ENCODE results near the gene POU2F1. TPM values are rescaled to one million over a fixed set of nuclear protein-coding genes. Genes with fewer than 3 reads are reported as not detected.
"Not testable (repeated sequence)": the region's sequence is repeated elsewhere in the genome, so short reads cannot be mapped to it uniquely, and the experiment has no call there.

The POU2F1 gene
- total RNA-seq, 4 donors from 2014 or later = 11.5 to 23.1 (median 17.0) TPM

- TF ChIP-seq POLR2A (IDR thresholded peaks at IDR 0.05) = no peak
- TF ChIP-seq, protein P1, sequence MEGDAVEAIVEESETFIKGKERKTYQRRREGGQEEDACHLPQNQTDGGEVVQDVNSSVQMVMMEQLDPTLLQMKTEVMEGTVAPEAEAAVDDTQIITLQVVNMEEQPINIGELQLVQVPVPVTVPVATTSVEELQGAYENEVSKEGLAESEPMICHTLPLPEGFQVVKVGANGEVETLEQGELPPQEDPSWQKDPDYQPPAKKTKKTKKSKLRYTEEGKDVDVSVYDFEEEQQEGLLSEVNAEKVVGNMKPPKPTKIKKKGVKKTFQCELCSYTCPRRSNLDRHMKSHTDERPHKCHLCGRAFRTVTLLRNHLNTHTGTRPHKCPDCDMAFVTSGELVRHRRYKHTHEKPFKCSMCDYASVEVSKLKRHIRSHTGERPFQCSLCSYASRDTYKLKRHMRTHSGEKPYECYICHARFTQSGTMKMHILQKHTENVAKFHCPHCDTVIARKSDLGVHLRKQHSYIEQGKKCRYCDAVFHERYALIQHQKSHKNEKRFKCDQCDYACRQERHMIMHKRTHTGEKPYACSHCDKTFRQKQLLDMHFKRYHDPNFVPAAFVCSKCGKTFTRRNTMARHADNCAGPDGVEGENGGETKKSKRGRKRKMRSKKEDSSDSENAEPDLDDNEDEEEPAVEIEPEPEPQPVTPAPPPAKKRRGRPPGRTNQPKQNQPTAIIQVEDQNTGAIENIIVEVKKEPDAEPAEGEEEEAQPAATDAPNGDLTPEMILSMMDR (IDR thresholded peaks at IDR 0.05) = no peak
- no peak overlapping the region for H3K4me3 ChIP-seq
- no peak for DNase-seq
- no peaks in the 10 kb centered on the region for H3K36me3 ChIP-seq
- no peaks in the 10 kb centered on the region for H3K4me1 ChIP-seq
- no peak overlapping the region for H3K27ac ChIP-seq
- no peaks in the 10 kb centered on the region for H3K27me3 ChIP-seq
- no peaks in the 10 kb centered on the region for H3K9me3 ChIP-seq
Measured at GRCh38 chr1:167198518-167199133, 22.1 kb upstream of the POU2F1 start.

- H3K36me3 ChIP-seq = no peaks in the 10 kb centered on the region
- DNase-seq = no peak
- no peaks in the 10 kb centered on the region for H3K4me1 ChIP-seq
- no peak overlapping the region for H3K27ac ChIP-seq
- no peak overlapping the region for H3K4me3 ChIP-seq
- H3K9me3 ChIP-seq = no peaks in the 10 kb centered on the region
- H3K27me3 ChIP-seq = no peaks in the 10 kb centered on the region
- no peak for TF ChIP-seq POLR2A (IDR thresholded peaks at IDR 0.05)
- TF ChIP-seq, protein P1 (IDR thresholded peaks at IDR 0.05) = no peak
Measured at GRCh38 chr1:167199656-167200055, 21.0 kb upstream of the POU2F1 start.

DNA sequence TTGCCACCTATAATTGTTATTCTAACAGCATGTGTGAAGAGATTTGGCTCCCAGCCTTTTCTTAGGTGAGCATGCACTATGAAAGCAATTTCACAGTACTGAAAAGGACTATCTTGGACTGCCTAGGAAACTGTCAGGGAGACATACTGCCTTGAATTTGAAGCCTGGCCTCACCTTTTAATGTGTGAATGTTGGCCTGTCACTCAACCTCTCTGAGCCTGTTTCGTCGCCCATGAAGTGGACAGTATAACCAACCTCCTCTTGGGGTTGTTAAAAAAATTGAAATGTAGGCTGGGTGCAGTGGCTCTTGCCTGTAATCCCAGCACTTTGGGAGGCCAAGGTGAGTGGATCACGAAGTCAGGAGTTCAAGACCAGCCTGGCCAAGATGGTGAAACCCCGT lies 20.4 kb upstream of the POU2F1 start:
- no peak for DNase-seq
- no peak for TF ChIP-seq POLR2A (IDR thresholded peaks at IDR 0.05)
- TF ChIP-seq, protein P1 (IDR thresholded peaks at IDR 0.05) = no peak
- H3K27ac ChIP-seq = no peak overlapping the region
- H3K4me3 ChIP-seq = no peak overlapping the region
- H3K4me1 ChIP-seq = no peaks in the 10 kb centered on the region
- H3K27me3 ChIP-seq = no peaks in the 10 kb centered on the region
- no peaks in the 10 kb centered on the region for H3K36me3 ChIP-seq
- H3K9me3 ChIP-seq = no peaks in the 10 kb centered on the region

- DNase-seq = no peak
- no peaks in the 10 kb centered on the region for H3K4me1 ChIP-seq
- no peaks in the 10 kb centered on the region for H3K9me3 ChIP-seq
- no peaks in the 10 kb centered on the region for H3K36me3 ChIP-seq
- no peak overlapping the region for H3K27ac ChIP-seq
- TF ChIP-seq, protein P1 (IDR thresholded peaks at IDR 0.05) = no peak
- no peak for TF ChIP-seq POLR2A (IDR thresholded peaks at IDR 0.05)
- H3K27me3 ChIP-seq = no peaks in the 10 kb centered on the region
- no peak overlapping the region for H3K4me3 ChIP-seq
Measured at GRCh38 chr1:167200749-167201148, 19.9 kb upstream of the POU2F1 start.

DNA sequence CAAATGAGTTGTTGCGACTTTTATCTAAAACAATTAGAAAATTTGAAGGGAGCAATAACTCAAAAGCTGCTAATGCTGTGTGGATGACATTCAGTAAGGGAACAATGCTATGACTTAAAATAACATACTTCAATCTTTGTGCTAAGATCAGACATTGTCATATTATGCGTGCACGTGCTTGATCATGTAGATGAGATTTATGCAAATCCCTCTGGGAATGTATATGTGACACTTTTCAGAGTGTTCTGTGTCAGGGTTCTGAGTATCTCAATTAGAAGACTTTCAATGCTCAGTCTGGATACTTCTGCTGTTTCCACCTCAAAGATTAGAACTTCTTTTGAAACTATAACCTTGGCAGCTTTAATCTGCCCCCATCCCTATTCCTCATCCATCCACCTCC lies 18.6 kb upstream of the POU2F1 start:
- no peak for DNase-seq
- Histone ChIP-seq H3K4me3 (no peak overlapping the region), H3K27me3 (no peaks in the 10 kb centered on the region), H3K4me1 (no peaks in the 10 kb centered on the region), H3K9me3 (no peaks in the 10 kb centered on the region), H3K36me3 (no peaks in the 10 kb centered on the region), H3K27ac (no peak overlapping the region)
- TF ChIP-seq, protein P1 (IDR thresholded peaks at IDR 0.05) = no peak
- no peak for TF ChIP-seq POLR2A (IDR thresholded peaks at IDR 0.05)

GRCh38 chr1:167205306-167206050 lies 15.2 kb upstream of the POU2F1 start:
- H3K9me3 ChIP-seq, DNase-seq, H3K4me1 ChIP-seq, H3K36me3 ChIP-seq, H3K4me3 ChIP-seq, H3K27ac ChIP-seq, H3K27me3 ChIP-seq: not testable (repeated sequence)

Data from Peyer's patch (tissue), 4 donors.